Effector CD4-positive, alpha-beta T cell (primary cell): ENCODE results near the gene HBA2.
"Not testable (repeated sequence)": the region's sequence is repeated elsewhere in the genome, so short reads cannot be mapped to it uniquely, and the experiment has no call there.

Experiments used
- DNase-seq: peaks from one replicate; pipeline ENCODE4 v3.0.0-alpha.2; 2020

The HBA2 gene

GRCh38 chr16:204046-204445, 31.4 kb downstream of the HBA2 start:
- DNase-seq: not testable (repeated sequence)

- not testable (repeated sequence) for DNase-seq
These were observed 36.7 kb downstream of the HBA2 start for GRCh38 chr16:209359-209758.

DNA sequence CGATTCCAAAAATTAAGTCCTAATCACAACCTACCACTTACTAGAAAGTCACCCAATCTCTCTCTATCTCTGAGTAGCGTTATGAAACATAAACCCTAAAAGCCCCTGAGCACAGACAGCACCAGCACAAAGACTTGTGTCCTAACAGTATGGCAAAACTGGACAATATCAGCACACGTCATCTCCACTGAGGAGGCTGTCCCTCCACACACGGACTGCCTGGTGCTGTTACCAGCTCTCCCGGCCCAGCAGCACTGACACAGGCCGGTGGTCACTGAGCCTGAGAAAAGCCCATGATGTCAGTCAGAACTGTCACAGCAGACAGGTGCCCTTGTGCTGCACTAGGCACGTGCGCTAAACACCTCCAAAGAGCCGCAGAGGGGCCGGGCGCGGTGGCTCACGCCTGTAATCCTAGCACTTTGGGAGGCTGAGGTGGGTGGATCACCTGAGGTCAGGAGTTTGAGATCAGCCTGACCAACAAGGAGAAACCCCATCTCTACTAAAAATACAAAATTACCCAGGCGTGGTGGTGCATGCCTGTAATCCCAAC, 39.0 kb downstream of the HBA2 start:
- not testable (repeated sequence) for DNase-seq

GRCh38 chr16:212999-213398, 40.3 kb downstream of the HBA2 start:
- DNase-seq: no peak

- DNase-seq: no peak
These were observed 47.3 kb downstream of the HBA2 start for GRCh38 chr16:220021-220420.
